SH-SY5Y (cell line): ENCODE data around the gene EGR4.
A peak's percentile ranks its signal among the peaks of the same experiment; 100 is the strongest.

ENCODE experiments used
- GATA2 ChIP-seq: IDR thresholded peaks from 2 replicates; pipeline ENCODE4 v1.6.1; 2011; ENCODE audit warnings: mild to moderate bottlenecking, low read depth, low read length
- GATA3 ChIP-seq: IDR thresholded peaks from 2 replicates; pipeline ENCODE4 v1.6.1; 2011; ENCODE audit warnings: low read depth, mild to moderate bottlenecking, low read length, moderate library complexity

Gene EGR4

DNA sequence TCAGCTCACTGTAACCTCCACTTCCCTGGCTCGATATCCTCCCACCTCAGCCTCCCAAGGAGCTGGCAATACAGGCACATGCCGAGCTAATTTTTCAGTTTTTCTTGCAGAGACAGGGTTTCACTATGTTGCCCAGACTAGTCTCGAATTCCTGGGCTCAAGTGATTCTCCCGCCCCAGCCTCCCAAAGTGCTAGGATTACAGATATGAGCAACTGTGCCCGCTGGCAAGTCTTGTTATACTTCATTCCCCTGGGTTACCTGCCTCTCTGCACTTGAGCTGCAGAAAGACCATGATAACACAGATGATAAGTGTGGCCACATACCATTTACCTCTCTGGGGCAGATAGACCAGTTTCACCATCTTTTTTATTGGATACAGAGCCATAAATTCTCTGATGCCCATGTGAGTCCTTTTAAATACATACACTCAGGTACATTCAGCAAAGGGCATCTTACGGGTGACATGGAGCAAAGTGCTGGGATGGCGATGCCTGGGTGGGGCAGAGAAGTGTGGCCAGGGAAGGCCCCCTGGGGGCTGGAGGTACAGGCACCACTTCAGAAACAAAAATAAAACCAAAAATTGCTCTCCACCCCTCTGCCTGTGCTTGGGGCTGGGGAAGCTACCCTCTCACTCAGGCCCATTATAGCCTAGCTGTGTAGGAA lies 38.9 kb downstream of the EGR4 start:
- no peak for TF ChIP-seq GATA2
- no peak for TF ChIP-seq GATA3

DNA sequence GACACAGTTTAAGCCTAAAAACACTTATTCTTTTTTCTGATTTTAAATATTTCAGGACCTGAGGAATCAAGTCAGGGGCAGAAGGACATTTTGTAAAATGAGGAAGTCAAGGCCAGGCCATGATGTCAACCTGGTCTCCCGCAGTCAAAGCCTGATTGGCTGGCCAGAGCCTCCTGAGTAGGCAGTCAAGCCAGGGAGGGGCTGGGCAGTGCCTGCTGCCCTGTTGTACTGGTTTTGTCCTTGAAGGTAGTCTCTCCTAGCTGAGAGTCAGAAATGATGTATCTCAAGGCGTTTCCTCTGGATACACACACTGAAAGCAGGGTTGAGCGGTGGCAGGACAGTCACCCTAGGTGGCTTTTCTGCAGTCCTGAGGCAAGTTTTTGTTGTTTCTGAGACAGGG lies 39.4 kb downstream of the EGR4 start:
- no peak for TF ChIP-seq GATA2
- TF ChIP-seq GATA3: no peak

DNA sequence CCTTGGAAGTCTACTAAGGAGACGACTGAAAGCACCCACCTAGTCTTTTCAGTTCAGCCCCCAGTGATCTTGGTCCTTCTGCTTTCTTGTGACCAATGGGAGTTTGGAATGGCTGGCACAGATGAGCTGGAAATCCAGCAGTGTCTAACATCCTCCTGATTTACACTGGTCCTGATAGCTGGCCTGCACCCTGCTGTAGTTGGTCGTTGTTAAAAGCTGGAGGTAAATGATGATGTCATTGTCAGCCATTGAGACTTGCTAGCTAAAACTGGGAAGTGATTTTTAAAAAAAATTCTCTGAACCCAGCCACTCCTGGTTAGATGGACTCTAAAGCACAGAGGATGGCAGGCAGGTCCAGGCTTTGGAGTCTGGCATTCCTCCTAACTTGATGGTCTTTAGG lies 39.9 kb downstream of the EGR4 start:
- TF ChIP-seq GATA3 (no peak), GATA2 (no peak)

DNA sequence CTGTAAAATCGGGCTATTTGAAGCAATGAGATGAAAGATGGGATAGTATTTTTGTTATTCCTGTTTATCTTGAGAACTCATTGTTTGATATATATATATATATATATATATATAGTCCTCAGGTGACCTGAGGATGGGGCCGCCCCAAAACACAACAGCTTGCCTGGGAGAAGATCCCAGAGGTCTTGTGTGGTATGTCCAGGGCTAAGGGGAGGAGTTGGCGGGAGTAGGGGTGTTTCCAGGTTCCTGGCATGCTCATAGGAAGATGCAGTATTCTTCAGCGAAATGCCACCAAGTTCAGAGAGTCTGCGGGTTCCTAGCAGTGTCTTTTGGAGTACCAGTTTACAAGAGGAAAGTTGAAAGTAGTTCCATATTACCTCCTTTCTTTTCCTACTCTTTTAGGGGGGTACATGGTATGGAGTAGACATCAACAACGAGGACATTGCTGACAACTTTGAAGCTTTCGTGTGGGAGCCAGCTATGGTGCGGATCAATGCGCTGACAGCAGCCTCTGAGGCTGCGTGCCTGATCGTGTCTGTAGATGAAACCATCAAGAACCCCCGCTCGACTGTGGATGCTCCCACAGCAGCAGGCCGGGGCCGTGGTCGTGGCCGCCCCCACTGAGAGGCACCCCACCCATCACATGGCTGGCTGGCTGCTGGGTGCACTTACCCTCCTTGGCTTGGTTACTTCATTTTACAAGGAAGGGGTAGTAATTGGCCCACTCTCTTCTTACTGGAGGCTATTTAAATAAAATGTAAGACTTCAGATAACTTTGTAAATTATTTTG lies 40.9 kb downstream of the EGR4 start:
- TF ChIP-seq GATA2 (no peak), GATA3 (no peak)

DNA sequence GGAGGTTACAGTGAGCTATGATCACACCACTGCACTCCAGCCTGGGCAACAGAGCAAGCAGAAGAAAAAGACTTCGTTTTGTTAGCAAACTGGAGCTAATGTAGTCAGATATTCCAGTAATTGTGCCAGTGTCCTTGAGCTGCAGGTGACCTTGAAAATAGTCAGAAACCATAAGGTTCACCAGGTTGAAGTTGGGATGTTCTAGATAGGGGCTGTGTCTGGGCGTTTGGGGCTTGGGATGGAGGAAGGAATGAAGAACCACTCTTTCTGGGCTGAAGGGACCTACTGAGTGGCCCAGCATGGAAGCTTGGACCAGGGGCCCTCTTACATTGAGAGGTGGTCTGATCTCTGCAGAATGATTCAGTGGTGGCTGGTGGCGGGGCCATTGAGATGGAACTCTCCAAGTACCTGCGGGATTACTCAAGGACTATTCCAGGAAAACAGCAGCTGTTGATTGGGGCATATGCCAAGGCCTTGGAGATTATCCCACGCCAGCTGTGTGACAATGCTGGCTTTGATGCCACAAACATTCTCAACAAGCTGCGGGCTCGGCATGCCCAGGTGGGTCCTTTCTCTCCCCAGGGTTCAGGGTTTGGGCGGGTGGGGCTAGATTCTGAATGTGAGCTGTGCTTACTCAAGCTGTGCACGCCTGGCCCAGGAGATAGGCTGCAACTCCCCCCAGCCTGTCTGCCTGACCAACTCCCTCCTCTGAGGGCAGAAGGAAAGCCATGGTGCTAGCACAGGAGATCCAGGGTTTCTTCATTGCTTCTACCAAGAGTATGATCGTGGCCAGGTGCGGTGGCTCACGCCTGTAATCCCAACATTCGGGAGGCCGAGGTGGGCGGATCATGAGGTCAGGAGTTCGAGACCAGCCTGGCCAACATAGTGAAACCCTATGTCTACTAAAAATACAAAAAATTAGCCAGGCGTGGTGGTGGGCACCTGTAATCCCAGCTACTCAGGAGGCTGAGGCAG lies 42.2 kb downstream of the EGR4 start:
- TF ChIP-seq GATA3 (no peak), GATA2 (no peak)

DNA sequence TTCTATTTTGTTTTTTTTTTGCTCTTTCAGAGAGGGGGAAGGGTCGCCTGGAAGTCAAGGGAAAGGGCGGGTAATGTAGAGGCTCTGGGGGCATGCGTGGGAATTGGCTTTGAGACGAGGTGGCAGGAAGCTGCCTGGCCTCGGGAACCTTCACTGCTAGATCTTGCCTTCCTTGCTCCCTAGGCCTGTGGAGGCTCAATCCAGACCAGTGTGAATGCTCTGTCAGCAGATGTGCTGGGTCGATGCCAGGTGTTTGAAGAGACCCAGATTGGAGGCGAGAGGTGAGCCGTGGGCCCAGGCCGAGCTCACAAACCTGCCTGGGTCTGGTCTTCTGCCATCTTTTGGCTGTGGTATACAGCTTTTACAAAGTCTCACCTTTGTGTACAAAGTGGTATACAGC lies 43.7 kb downstream of the EGR4 start:
- no peak for TF ChIP-seq GATA3
- no peak for TF ChIP-seq GATA2

DNA sequence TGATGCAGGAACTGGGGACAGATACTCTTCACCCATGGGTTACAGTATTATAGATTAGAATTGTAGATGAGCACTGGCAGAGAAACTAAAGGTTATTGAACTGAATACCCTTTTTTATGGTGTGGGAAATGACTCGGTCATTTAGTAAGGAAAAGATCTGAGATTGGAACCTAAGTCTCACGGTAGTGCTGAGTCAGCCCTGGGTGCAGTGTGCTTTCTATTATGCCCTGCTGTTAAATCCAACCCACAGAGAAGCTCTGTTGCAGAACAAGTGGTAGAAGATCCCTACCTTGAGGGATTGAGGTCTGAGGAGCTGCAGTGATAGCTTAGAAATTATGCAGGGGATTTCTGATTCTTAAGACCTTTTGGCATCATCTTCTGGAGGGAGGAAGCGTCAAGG lies 46.5 kb downstream of the EGR4 start:
- TF ChIP-seq GATA3 (no peak), GATA2 (no peak)

DNA sequence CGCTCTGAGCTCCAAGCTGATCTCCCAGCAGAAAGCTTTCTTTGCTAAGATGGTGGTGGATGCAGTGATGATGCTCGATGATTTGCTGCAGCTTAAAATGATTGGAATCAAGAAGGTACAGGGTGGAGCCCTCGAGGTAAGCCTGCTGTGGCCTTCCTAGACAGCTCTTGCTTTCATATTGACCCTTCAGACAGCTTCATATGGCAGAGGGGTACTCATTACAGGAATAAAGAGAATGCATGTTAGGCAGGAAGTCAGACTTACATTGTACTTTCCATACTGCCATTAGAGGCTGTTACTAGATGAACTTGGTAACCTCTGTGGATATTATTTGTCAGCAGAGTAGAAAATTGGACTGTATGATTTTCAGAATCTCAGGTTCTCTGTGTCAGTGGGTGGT lies 48.8 kb downstream of the EGR4 start:
- TF ChIP-seq GATA3 (no peak), GATA2 (no peak)

DNA sequence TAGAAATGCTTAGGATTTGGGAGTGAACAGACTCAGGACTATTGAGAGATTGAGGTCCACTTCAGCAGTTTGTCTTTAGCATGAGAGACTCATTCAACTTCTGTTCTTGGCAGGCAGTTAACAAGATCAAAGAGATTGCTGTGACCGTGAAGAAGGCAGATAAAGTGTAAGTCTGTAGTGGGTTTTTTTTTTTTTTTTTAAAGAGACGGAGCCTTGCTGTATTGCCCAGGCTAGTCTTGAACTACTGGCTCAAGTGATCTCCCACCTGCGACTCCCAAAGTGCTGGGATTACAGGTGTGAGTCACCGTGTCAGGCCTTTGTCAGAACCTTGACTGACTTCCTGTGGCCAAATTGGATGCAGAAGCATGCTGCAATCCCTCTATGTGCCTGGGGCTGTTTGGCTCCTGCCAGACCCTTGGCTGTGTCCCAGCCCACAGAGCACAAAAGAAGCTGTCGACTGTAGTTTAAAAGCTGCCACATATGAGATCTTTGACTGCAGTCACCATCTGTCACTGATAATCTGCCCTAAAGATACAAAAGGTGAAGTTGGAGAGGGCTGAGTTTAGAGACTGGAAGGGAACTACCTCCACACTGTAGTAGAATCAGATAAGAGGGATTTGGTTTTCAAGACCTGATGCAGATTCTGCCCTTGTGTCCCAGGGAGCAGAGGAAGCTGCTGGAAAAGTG lies 49.3 kb downstream of the EGR4 start:
- TF ChIP-seq GATA3 (no peak), GATA2 (peak; percentile 51; the same call in 1 of the 2 replicates)
